ENCODE data around the gene NTRK2.

The NTRK2 gene

GRCh38 chr9:84949258-84949657, 279.7 kb downstream of the NTRK2 start (continued):
- no peak for TF ChIP-seq ZNF549 (tag by site-specific recombination; IDR thresholded peaks at IDR 0.05)
- TF ChIP-seq PRDM1 (tag by site-specific recombination; IDR thresholded peaks at IDR 0.05), result no peak
- no peak for TF ChIP-seq ZNF514 (tag by site-specific recombination; IDR thresholded peaks at IDR 0.05)
- TF ChIP-seq TSHZ1 (tag by site-specific recombination; IDR thresholded peaks at IDR 0.05; ENCODE audit: borderline replicate concordance), result no peak
- TF ChIP-seq ZIC2 (tag by site-specific recombination; IDR thresholded peaks at IDR 0.05), result no peak
- no peak for TF ChIP-seq ZNF146 (tag by site-specific recombination; IDR thresholded peaks at IDR 0.05)
- TF ChIP-seq AEBP2 (tag by site-specific recombination; IDR thresholded peaks at IDR 0.05; ENCODE audit: borderline replicate concordance), result 0 out of 2 replicates have a peak, but pooled peaks have one; percentile 53
- no peak for TF ChIP-seq ZNF23 (tag by site-specific recombination; IDR thresholded peaks at IDR 0.05; ENCODE audit: borderline replicate concordance)
- TF ChIP-seq OVOL3 (tag by site-specific recombination; IDR thresholded peaks at IDR 0.05), result 0 out of 2 replicates have a peak, but pooled peaks have one; percentile 19
- no peak for TF ChIP-seq SP3 (tag by site-specific recombination; IDR thresholded peaks at IDR 0.05)
- no peak for TF ChIP-seq KLF8 (tag by site-specific recombination; IDR thresholded peaks at IDR 0.05)
- no peak for TF ChIP-seq ZSCAN23 (tag by site-specific recombination; IDR thresholded peaks at IDR 0.05)
- no peak for TF ChIP-seq ZNF626 (tag by site-specific recombination; IDR thresholded peaks at IDR 0.05)
- TF ChIP-seq, protein P1, sequence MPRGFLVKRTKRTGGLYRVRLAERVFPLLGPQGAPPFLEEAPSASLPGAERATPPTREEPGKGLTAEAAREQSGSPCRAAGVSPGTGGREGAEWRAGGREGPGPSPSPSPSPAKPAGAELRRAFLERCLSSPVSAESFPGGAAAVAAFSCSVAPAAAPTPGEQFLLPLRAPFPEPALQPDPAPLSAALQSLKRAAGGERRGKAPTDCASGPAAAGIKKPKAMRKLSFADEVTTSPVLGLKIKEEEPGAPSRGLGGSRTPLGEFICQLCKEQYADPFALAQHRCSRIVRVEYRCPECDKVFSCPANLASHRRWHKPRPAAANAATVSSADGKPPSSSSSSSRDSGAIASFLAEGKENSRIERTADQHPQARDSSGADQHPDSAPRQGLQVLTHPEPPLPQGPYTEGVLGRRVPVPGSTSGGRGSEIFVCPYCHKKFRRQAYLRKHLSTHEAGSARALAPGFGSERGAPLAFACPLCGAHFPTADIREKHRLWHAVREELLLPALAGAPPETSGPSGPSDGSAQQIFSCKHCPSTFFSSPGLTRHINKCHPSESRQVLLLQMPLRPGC (tag by site-specific recombination; IDR thresholded peaks at IDR 0.05), result no peak
- no peak for TF ChIP-seq ZNF521 (tag by site-specific recombination; IDR thresholded peaks at IDR 0.05)
- no peak for TF ChIP-seq ZNF596 (tag by site-specific recombination; IDR thresholded peaks at IDR 0.05)
- TF ChIP-seq SP7 (tag by site-specific recombination; IDR thresholded peaks at IDR 0.05), result no peak

- no peak overlapping the region for H3K4me3 ChIP-seq (ENCODE audit: low read depth, low read length)
- ChIA-PET CTCF (interaction anchor here (0.6 to 1.2 kb wide), 3 partner anchors 28 to 553 kb away, joined by 3 to 5 read pairs (median 4); no protein-coding TSS in a partner anchor), POLR2A (interaction anchor here (0.6 kb wide), 1 partner anchor 97 kb away, joined by 3 read pairs; no protein-coding TSS in a partner anchor)
Measured at GRCh38 chr9:84949971-84950370, 280.4 kb downstream of the NTRK2 start.

More at GRCh38 chr9:84949971-84950370, 280.4 kb downstream of the NTRK2 start:
- H3K36me3 ChIP-seq (ENCODE audit: control insufficient read depth in 2 of 2, insufficient read depth in 1 of 2, low read length in 2 of 2), result no peaks in the 10 kb centered on the region
- H3K9me3 ChIP-seq (ENCODE audit: control insufficient read depth, insufficient read depth, low read depth, low read length), result no peaks in the 10 kb centered on the region
- H3K27ac ChIP-seq (ENCODE audit: extremely low read depth, low read depth, low read length), result no peak overlapping the region
- no peaks in the 10 kb centered on the region for H3K4me1 ChIP-seq (ENCODE audit: control insufficient read depth, insufficient read depth, low read length)
- no peak for TF ChIP-seq ZNF501 (tag by site-specific recombination; IDR thresholded peaks at IDR 0.05)
- no peak for TF ChIP-seq ZNF830 (tag by site-specific recombination; IDR thresholded peaks at IDR 0.05; ENCODE audit: low read depth)
- TF ChIP-seq ZNF37A (tag by site-specific recombination; IDR thresholded peaks at IDR 0.05), result no peak
- TF ChIP-seq ZNF677 (tag by site-specific recombination; IDR thresholded peaks at IDR 0.05), result no peak

Data from HEK293 (cell line).